PC-9 (cell line): ENCODE measurements around the gene PTEN.

Source experiments
- CTCF ChIP-seq: fragments of 200-600 bp; sonication (generic); conservative IDR thresholded peaks from 2 replicates; pipeline ENCODE4 v1.6.1; 2017; ENCODE audit warnings: mixed run types, antibody characterized with exemption, mild to moderate bottlenecking, moderate library complexity
- EZH2 ChIP-seq: fragments of 200-600 bp; sonication (generic); IDR thresholded peaks from 2 replicates; pipeline ENCODE4 v1.8.0; 2017; ENCODE audit warnings: antibody characterized with exemption, low read depth

DNA sequence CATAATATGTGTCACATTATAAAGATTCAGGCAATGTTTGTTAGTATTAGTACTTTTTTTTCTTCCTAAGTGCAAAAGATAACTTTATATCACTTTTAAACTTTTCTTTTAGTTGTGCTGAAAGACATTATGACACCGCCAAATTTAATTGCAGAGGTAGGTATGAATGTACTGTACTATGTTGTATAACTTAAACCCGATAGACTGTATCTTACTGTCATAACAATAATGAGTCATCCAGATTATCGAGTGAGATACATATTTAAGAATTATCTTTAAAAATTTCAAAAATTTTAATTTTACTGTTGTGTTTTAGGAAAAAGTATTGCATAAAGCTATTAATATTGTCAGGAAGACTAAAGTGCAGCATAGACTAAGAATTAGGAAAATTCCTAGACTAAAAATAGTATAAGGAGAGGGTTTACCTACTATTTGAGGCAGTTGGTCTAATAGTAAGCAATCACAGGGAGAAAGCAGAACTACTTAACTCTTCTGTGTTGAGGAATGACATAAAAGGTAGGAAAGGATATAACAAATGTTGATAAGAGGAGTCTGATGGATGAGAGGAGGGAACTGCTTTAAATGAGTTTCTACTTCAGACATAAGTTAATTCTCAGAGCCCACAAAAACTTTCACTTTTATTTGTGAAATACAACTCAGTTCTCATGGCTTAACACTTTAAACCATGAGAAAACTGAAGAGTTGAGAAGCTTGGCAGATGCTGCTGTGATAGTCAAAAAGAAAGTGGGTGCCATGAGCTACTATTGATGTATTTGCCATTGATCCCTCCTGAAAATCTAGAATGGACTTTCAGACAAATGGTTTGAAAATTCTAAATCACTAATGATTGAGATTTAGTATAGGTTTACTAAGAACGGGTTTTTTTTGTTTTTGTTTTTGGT, 67.8 kb downstream of the PTEN start:
- TF ChIP-seq CTCF (no peak), EZH2 (no peak)
